Gastroesophageal sphincter (tissue), 3 donors: ENCODE results near the gene CNKSR1.

ENCODE experiments used
- EP300 ChIP-seq: sonication (generic); formaldehyde crosslinking; IDR thresholded peaks from one replicate; pipeline ENCODE4 v1.6.1; 2017; ENCODE audit warnings: antibody characterized with exemption, mild to moderate bottlenecking
- TF ChIP-seq, protein P1 (sequence below), 4 experiments: fragments of 200-600 bp in 2 of 4; fragments of 450-650 bp in 2 of 4; sonication (generic) in 1 of 4; IDR thresholded peaks; one replicate each; pipeline ENCODE4 v1.5.1; 2017 to 2019; ENCODE audit warnings: antibody characterized with exemption in 4 of 4, mild to moderate bottlenecking in 2 of 4, moderate library complexity in 2 of 4

DNA sequence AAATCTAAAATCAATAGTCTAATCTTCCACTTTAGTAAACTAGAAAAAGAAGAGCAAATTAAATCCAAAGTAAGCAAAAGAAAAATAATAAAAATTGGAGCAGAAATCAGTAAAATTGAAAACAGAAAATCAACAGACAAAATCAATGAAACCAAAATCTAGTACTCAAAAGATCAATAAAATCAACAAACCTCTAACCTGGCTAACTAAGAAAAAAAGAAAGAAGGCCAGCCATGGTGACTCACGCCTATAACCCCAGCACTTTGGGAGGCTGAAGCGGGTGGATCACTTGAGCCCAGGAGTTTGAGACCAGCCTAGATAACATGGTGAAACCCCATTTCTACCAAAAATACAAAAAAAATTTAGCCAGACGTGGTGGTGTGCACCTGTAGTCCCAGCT is 42.8 kb upstream of the CNKSR1 start:
- TF ChIP-seq, protein P1, sequence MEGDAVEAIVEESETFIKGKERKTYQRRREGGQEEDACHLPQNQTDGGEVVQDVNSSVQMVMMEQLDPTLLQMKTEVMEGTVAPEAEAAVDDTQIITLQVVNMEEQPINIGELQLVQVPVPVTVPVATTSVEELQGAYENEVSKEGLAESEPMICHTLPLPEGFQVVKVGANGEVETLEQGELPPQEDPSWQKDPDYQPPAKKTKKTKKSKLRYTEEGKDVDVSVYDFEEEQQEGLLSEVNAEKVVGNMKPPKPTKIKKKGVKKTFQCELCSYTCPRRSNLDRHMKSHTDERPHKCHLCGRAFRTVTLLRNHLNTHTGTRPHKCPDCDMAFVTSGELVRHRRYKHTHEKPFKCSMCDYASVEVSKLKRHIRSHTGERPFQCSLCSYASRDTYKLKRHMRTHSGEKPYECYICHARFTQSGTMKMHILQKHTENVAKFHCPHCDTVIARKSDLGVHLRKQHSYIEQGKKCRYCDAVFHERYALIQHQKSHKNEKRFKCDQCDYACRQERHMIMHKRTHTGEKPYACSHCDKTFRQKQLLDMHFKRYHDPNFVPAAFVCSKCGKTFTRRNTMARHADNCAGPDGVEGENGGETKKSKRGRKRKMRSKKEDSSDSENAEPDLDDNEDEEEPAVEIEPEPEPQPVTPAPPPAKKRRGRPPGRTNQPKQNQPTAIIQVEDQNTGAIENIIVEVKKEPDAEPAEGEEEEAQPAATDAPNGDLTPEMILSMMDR (IDR thresholded peaks at IDR 0.05), result no peak
- TF ChIP-seq EP300, result no peak
